HepG2 (cell line): ENCODE measurements around the gene PLA2G2A. TPM values are rescaled to one million over a fixed set of nuclear protein-coding genes. Genes with fewer than 3 reads are reported as not detected.

Source experiments
- ATAD3A ChIP-seq: sonication (generic); formaldehyde crosslinking; IDR thresholded peaks from 2 replicates; pipeline ENCODE4 v1.4.0; 2020; ENCODE audit warnings: missing genetic modification reagents
- CBX1 ChIP-seq: IDR thresholded peaks from one replicate; pipeline ENCODE4 v1.6.1; 2016; ENCODE audit warnings: antibody characterized with exemption, low read depth
- EP300 ChIP-seq, 3 experiments: sonication (generic) in 1 of 3; formaldehyde crosslinking in 1 of 3; IDR thresholded peaks; 2 replicates each; pipeline versions ENCODE4 v1.5.1 to v1.6.1; 2011 to 2020; ENCODE audit warnings: low read depth in 2 of 3, low read length in 2 of 3, borderline replicate concordance in 1 of 3, improper control_type of control experiment in 1 of 3, mild to moderate bottlenecking in 1 of 3, missing genetic modification reagents in 1 of 3, moderate library complexity in 1 of 3
- HHEX ChIP-seq: IDR thresholded peaks from 2 replicates; pipeline ENCODE4 v1.6.1; 2016; ENCODE audit warnings: control low read depth
- HMG20A ChIP-seq: IDR thresholded peaks from 2 replicates; pipeline ENCODE4 v1.6.1; 2016; ENCODE audit warnings: borderline replicate concordance
- JUND ChIP-seq: sonication (generic); formaldehyde crosslinking; IDR thresholded peaks from 2 replicates; pipeline ENCODE4 v1.8.0; 2022; ENCODE audit warnings: mild to moderate bottlenecking, missing genetic modification reagents
- MED1 ChIP-seq: sonication (generic); formaldehyde crosslinking; IDR thresholded peaks from 2 replicates; pipeline ENCODE4 v1.4.0; 2020; ENCODE audit warnings: missing genetic modification reagents
- POLR2A ChIP-seq, 2 experiments: IDR thresholded peaks; 2 replicates each; pipeline ENCODE4 v1.6.1; 2011; ENCODE audit warnings: low read depth in 2 of 2, low read length in 2 of 2, mild to moderate bottlenecking in 1 of 2, moderate library complexity in 1 of 2; ENCODE audit not compliant: insufficient read depth in 1 of 2
- SALL2 ChIP-seq: sonication (generic); formaldehyde crosslinking; IDR thresholded peaks from 2 replicates; pipeline ENCODE4 v1.8.1; 2023; ENCODE audit warnings: mild to moderate bottlenecking, missing genetic modification reagents, inconsistent platforms
- TOE1 ChIP-seq: sonication (generic); formaldehyde crosslinking; IDR thresholded peaks from 2 replicates; pipeline ENCODE4 v1.4.0; 2020; ENCODE audit warnings: mild to moderate bottlenecking, missing genetic modification reagents
- U2AF1 ChIP-seq: fragments of 200-400 bp; formaldehyde crosslinking; optimal IDR thresholded peaks from 2 replicates; pipeline ENCODE3; 2017; ENCODE audit warnings: mild to moderate bottlenecking, low read depth, low read length
- ZFP90 ChIP-seq: sonication (generic); formaldehyde crosslinking; IDR thresholded peaks from 2 replicates; pipeline ENCODE4 v1.8.0; 2022; ENCODE audit warnings: missing genetic modification reagents, mild to moderate bottlenecking, inconsistent platforms, borderline replicate concordance
- ZNF296 ChIP-seq: sonication (generic); formaldehyde crosslinking; conservative IDR thresholded peaks from 2 replicates; pipeline ENCODE4 v1.5.0; 2020; ENCODE audit warnings: mild to moderate bottlenecking, missing genetic modification reagents
- ZNF546 ChIP-seq: sonication (generic); formaldehyde crosslinking; conservative IDR thresholded peaks from 2 replicates; pipeline ENCODE4 v1.8.1; 2023; ENCODE audit warnings: mild to moderate bottlenecking, missing genetic modification reagents
- ZNF567 ChIP-seq: sonication (generic); formaldehyde crosslinking; IDR thresholded peaks from 2 replicates; pipeline ENCODE4 v1.8.1; 2023; ENCODE audit warnings: mild to moderate bottlenecking, missing genetic modification reagents, borderline replicate concordance
- ZNF780A ChIP-seq: sonication (generic); formaldehyde crosslinking; IDR thresholded peaks from 2 replicates; pipeline ENCODE4 v1.8.0; 2022; ENCODE audit warnings: mild to moderate bottlenecking, missing genetic modification reagents, moderate library complexity
- polyA plus RNA-seq, 8 experiments: library from polyadenylated mRNA; depleted of rRNA in 3 of 8; stranded (reverse) in 7 of 8; unstranded in 1 of 8; fragments of >200 nt; fragmentation: Illumina TruSeq in 4 of 8; extraction: Trizol in 4 of 8; gene quantifications; 2 replicates each; pipeline versions ENCODE4 v1.2.1 to v1.2.3, GENCODE V29; 2011 to 2016; ENCODE audit warnings: low read depth in 4 of 8, missing spikeins in 1 of 8, mixed read lengths in 1 of 8; ENCODE audit not compliant: insufficient read depth in 1 of 8
- total RNA-seq, 5 experiments: library from RNA; depleted of rRNA; stranded (reverse); fragments of >200 nt; fragmentation: Illumina TruSeq; extraction: Trizol; gene quantifications; 2 replicates each; pipeline ENCODE4 v1.2.3, GENCODE V29; 2016; ENCODE audit warnings: low read depth in 1 of 5
- TF ChIP-seq, protein P1 (sequence below), 2 experiments: fragments of 450-650 bp in 1 of 2; sonication (generic) in 1 of 2; formaldehyde crosslinking in 1 of 2; IDR thresholded peaks; 2 replicates each; pipeline versions ENCODE4 v1.6.1 to v1.8.0; 2016 to 2022; ENCODE audit warnings: antibody characterized with exemption in 1 of 2, mild to moderate bottlenecking in 1 of 2, missing genetic modification reagents in 1 of 2
- TF ChIP-seq, protein P2 (sequence below), 2 experiments: sonication (generic) in 1 of 2; formaldehyde crosslinking in 1 of 2; IDR thresholded peaks; 2 replicates each; pipeline versions ENCODE4 v1.5.1 to v1.6.1; 2011 to 2020; ENCODE audit warnings: borderline replicate concordance in 1 of 2, low read depth in 1 of 2, low read length in 1 of 2, mild to moderate bottlenecking in 1 of 2, missing genetic modification reagents in 1 of 2, moderate library complexity in 1 of 2

The PLA2G2A gene
- total and polyA plus RNA-seq, 2 of the 13 experiments (the other 11 are each of a cell fraction or from before 2014, with no cell fraction given): 0.35 to 30.3 TPM

DNA sequence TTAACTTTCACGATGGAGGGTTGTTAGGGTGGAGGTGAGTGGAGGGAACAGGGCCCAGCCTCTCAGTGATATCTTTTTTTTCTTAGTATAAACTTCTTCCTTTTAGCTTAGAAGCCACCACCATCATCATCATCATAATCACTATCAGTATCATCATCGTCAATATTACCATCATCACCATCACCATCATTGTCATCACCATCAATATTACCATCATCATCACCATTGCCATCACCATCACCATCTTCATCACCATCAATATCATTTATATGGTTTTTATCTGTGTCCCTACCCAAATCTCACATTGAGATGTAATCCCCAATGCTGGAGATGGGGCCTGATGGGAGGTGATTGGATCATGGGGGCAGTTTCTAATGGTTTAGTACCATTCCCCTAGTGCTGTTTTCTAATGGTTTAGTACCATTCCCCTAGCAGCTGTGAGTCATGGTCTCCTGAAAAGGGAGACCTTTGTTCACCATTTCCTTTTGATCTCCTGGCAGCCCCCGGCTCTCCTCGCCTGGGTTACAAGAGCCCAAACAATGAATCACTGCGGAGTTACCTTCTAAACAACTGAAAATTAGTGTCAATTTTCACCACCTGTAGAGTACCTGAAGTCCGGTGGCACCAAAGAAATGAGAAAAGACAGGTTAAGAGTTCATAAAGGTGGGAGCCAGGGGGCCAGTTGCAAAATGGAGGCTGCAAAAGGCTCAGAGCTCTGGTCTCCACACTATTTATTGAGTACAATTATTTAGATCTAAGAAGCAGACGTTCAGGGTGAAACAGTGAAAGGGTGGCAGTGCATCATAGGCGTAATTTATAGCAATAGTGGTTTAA, 52.9 kb downstream of the PLA2G2A start (continued):
- TF ChIP-seq, protein P1, sequence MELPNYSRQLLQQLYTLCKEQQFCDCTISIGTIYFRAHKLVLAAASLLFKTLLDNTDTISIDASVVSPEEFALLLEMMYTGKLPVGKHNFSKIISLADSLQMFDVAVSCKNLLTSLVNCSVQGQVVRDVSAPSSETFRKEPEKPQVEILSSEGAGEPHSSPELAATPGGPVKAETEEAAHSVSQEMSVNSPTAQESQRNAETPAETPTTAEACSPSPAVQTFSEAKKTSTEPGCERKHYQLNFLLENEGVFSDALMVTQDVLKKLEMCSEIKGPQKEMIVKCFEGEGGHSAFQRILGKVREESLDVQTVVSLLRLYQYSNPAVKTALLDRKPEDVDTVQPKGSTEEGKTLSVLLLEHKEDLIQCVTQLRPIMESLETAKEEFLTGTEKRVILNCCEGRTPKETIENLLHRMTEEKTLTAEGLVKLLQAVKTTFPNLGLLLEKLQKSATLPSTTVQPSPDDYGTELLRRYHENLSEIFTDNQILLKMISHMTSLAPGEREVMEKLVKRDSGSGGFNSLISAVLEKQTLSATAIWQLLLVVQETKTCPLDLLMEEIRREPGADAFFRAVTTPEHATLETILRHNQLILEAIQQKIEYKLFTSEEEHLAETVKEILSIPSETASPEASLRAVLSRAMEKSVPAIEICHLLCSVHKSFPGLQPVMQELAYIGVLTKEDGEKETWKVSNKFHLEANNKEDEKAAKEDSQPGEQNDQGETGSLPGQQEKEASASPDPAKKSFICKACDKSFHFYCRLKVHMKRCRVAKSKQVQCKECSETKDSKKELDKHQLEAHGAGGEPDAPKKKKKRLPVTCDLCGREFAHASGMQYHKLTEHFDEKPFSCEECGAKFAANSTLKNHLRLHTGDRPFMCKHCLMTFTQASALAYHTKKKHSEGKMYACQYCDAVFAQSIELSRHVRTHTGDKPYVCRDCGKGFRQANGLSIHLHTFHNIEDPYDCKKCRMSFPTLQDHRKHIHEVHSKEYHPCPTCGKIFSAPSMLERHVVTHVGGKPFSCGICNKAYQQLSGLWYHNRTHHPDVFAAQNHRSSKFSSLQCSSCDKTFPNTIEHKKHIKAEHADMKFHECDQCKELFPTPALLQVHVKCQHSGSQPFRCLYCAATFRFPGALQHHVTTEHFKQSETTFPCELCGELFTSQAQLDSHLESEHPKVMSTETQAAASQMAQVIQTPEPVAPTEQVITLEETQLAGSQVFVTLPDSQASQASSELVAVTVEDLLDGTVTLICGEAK (IDR thresholded peaks at IDR 0.05): no peak
- TF ChIP-seq, protein P1 (CRISPR knock-in tag; IDR thresholded peaks at IDR 0.05): no peak
- peak in 1 of 2 experiments; percentile 15; a peak in 1 of 4 replicates for TF ChIP-seq POLR2A (IDR thresholded peaks at IDR 0.05; ENCODE audit: insufficient read depth in 1 of 2, low read depth in 2 of 2, low read length in 2 of 2)
- no peak for TF ChIP-seq TOE1 (CRISPR knock-in tag)
- peak; percentile 31; the same call in 1 of the 2 replicates for TF ChIP-seq SALL2 (CRISPR knock-in tag)
- no peak for TF ChIP-seq ZNF780A
- TF ChIP-seq ZNF546 (CRISPR knock-in tag): no peak
- TF ChIP-seq ZFP90: no peak
- peak; percentile 31; the same call in 1 of the 2 replicates for TF ChIP-seq JUND (CRISPR knock-in tag)
- peak; percentile 65 for TF ChIP-seq HMG20A (CRISPR knock-in tag)
- TF ChIP-seq EP300 (IDR thresholded peaks at IDR 0.05; ENCODE audit: low read depth in 2 of 2, low read length in 2 of 2): peak; percentile 85 to 88
- TF ChIP-seq EP300 (CRISPR knock-in tag; IDR thresholded peaks at IDR 0.05; ENCODE audit: borderline replicate concordance): 0 out of 2 replicates have a peak, but pooled peaks have one; percentile 19
- no peak for TF ChIP-seq CBX1
- TF ChIP-seq U2AF1: no peak
- TF ChIP-seq HHEX (CRISPR knock-in tag): no peak
- no peak for TF ChIP-seq ZNF296 (CRISPR knock-in tag)
- TF ChIP-seq ATAD3A (CRISPR knock-in tag): no peak
- TF ChIP-seq MED1 (CRISPR knock-in tag): peak; percentile 58
- TF ChIP-seq, protein P2, sequence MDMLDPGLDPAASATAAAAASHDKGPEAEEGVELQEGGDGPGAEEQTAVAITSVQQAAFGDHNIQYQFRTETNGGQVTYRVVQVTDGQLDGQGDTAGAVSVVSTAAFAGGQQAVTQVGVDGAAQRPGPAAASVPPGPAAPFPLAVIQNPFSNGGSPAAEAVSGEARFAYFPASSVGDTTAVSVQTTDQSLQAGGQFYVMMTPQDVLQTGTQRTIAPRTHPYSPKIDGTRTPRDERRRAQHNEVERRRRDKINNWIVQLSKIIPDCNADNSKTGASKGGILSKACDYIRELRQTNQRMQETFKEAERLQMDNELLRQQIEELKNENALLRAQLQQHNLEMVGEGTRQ (IDR thresholded peaks at IDR 0.05; ENCODE audit: low read depth, low read length): no peak
- TF ChIP-seq, protein P2 (CRISPR knock-in tag; IDR thresholded peaks at IDR 0.05; ENCODE audit: borderline replicate concordance): no peak
- TF ChIP-seq ZNF567 (CRISPR knock-in tag): no peak
